HCT116 (cell line): Measurements from ENCODE around the gene SEC23IP. TPM values are rescaled to one million over a fixed set of nuclear protein-coding genes. Genes with fewer than 3 reads are reported as not detected.

Experiments used
- ATAC-seq: fragments of 200-7000 bp; cut with Tn5 transposase; 2 replicates; pipeline ENCODE4 v1.9.1; 2020; ENCODE audit warnings: mild to moderate bottlenecking, moderate library complexity
- BruUV-seq: library from RNA; stranded (reverse); fragments of 400-500 nt; replicated peaks from 2 replicates; lab custom pipeline; 2021; lab: Mats Ljungman, UMichigan
- CTCF ChIA-PET: fragments of 300-600 bp; sonication (Branson Sonifier 250); formaldehyde crosslinking; loops from one replicate; lab custom pipeline; 2021; ENCODE audit warnings: antibody characterized with exemption; lab: Charles Lee
- POLR2A ChIA-PET: fragments of 300-600, 350-600 bp; sonication (Branson Sonifier 250); formaldehyde crosslinking; loops from one replicate; lab custom pipeline; 2021; ENCODE audit warnings: antibody characterized with exemption; lab: Charles Lee
- RAD21 ChIA-PET, 2 experiments: fragments of 300-600 bp; sonication (Branson Sonifier 250); formaldehyde crosslinking; loops; one replicate each; lab custom pipeline; 2023; ENCODE audit warnings: low total read pairs in 2 of 2; ENCODE audit not compliant: uncharacterized antibody in 2 of 2, unreplicated experiment in 2 of 2, low non-redundant PET in 1 of 2; lab: Charles Lee
- DNase-seq: peaks from one replicate; pipeline ENCODE4 v3.0.0-alpha.2; 2010; ENCODE audit warnings: low read depth, low spot score
- H2AFZ ChIP-seq: fragments of 200-600 bp; shearing (Covaris generic), sonication (generic); 2 replicates; pipeline ENCODE4 v1.6.1; 2017; ENCODE audit warnings: low read depth, mixed run types, mixed read lengths, antibody characterized with exemption, low read length; ENCODE audit not compliant: poor library complexity, severe bottlenecking
- H3K27ac ChIP-seq: 2 replicates; pipeline ENCODE4 v1.5.1; 2012; ENCODE audit warnings: low read depth, low read length
- H3K27me3 ChIP-seq: fragments of 200-600 bp; sonication (generic); 2 replicates; pipeline ENCODE4 v1.6.1; 2016; ENCODE audit warnings: mixed run types, low read length, mixed read lengths; ENCODE audit not compliant: insufficient read depth
- H3K36me3 ChIP-seq, 2 experiments: fragments of 200-500 bp in 1 of 2; fragments of 200-600 bp in 1 of 2; sonication (Bioruptor generic) in 1 of 2; sonication (generic) in 1 of 2; 2 replicates each; pipeline versions ENCODE4 v1.5.1 to v1.6.1; 2014 to 2016; ENCODE audit warnings: low read length in 2 of 2, inconsistent platforms in 1 of 2, mixed read lengths in 1 of 2, mixed run types in 1 of 2; ENCODE audit not compliant: insufficient read depth in 2 of 2, control insufficient read depth in 1 of 2
- H3K4me1 ChIP-seq, 2 experiments: fragments of 200-600 bp in 1 of 2; sonication (generic) in 1 of 2; 2 replicates each; pipeline versions ENCODE4 v1.5.1 to v1.6.1; 2012 to 2017; ENCODE audit warnings: low read length in 2 of 2, inconsistent platforms in 1 of 2, mild to moderate bottlenecking in 1 of 2, mixed read lengths in 1 of 2, mixed run types in 1 of 2, moderate library complexity in 1 of 2; ENCODE audit not compliant: insufficient read depth in 2 of 2, control insufficient read depth in 1 of 2
- H3K4me2 ChIP-seq: fragments of 200-600 bp; sonication (generic); 2 replicates; pipeline ENCODE4 v1.6.1; 2017; ENCODE audit warnings: mixed run types, low read length, mixed read lengths
- H3K4me3 ChIP-seq, 2 experiments: fragments of 200-600 bp in 1 of 2; sonication (generic) in 1 of 2; replicated peaks in 1 of 2; 2 replicates each; pipeline ENCODE4 v1.5.1; 2011 to 2016; ENCODE audit warnings: low read length in 2 of 2, control low read depth in 1 of 2, low read depth in 1 of 2, mild to moderate bottlenecking in 1 of 2, mixed read lengths in 1 of 2, mixed run types in 1 of 2
- H3K79me2 ChIP-seq: fragments of 200-600 bp; sonication (generic); 2 replicates; pipeline ENCODE4 v1.6.1; 2017; ENCODE audit warnings: mild to moderate bottlenecking, mixed run types, low read length, moderate library complexity, mixed read lengths; ENCODE audit not compliant: insufficient read depth
- H3K9ac ChIP-seq: fragments of 200-600 bp; sonication (generic); 2 replicates; pipeline ENCODE4 v1.6.1; 2016; ENCODE audit warnings: low read length, mixed read lengths
- H3K9me2 ChIP-seq: fragments of 200-600 bp; sonication (generic), shearing (Covaris generic); 2 replicates; pipeline ENCODE4 v1.6.1; 2017; ENCODE audit warnings: mixed run types, mild to moderate bottlenecking, moderate library complexity; ENCODE audit not compliant: insufficient read depth
- H3K9me3 ChIP-seq, 2 experiments: fragments of 200-500 bp in 1 of 2; fragments of 200-600 bp in 1 of 2; sonication (Bioruptor generic) in 1 of 2; sonication (generic) in 1 of 2; 2 replicates each; pipeline ENCODE4 v1.6.1; 2014 to 2017; ENCODE audit warnings: low read length in 2 of 2, mixed read lengths in 2 of 2, inconsistent platforms in 1 of 2, low read depth in 1 of 2, mild to moderate bottlenecking in 1 of 2, mixed run types in 1 of 2, moderate library complexity in 1 of 2; ENCODE audit not compliant: control insufficient read depth in 1 of 2, insufficient read depth in 1 of 2
- H4K20me1 ChIP-seq: fragments of 200-600 bp; sonication (generic), shearing (Covaris generic); 2 replicates; pipeline ENCODE4 v1.6.1; 2017; ENCODE audit warnings: mixed run types, mild to moderate bottlenecking, moderate library complexity; ENCODE audit not compliant: insufficient read depth
- ATF3 ChIP-seq: IDR thresholded peaks from 2 replicates; pipeline ENCODE4 v1.6.1; 2012
- CTCF ChIP-seq, 3 experiments: fragments of 200-600 bp in 1 of 3; sonication (generic) in 1 of 3; IDR thresholded peaks in 2 of 3; conservative IDR thresholded peaks in 1 of 3; 2 replicates each; pipeline ENCODE4 v1.5.1; 2012 to 2017; ENCODE audit warnings: low read depth in 2 of 3, low read length in 2 of 3, antibody characterized with exemption in 1 of 3, borderline replicate concordance in 1 of 3, control low read depth in 1 of 3, mild to moderate bottlenecking in 1 of 3, mixed read lengths in 1 of 3, mixed run types in 1 of 3, moderate library complexity in 1 of 3; ENCODE audit not compliant: insufficient read depth in 1 of 3
- JUND ChIP-seq: IDR thresholded peaks from 2 replicates; pipeline ENCODE4 v1.6.1; 2012
- RAD21 ChIP-seq: IDR thresholded peaks from 2 replicates; pipeline ENCODE4 v1.6.1; 2012; ENCODE audit warnings: low read depth, mild to moderate bottlenecking
- REST ChIP-seq: IDR thresholded peaks from 2 replicates; pipeline ENCODE4 v1.6.1; 2012; ENCODE audit warnings: low read depth
- YY1 ChIP-seq: IDR thresholded peaks from 2 replicates; pipeline ENCODE4 v1.6.1; 2011; ENCODE audit warnings: low read length, low read depth, moderate library complexity, mild to moderate bottlenecking; ENCODE audit not compliant: insufficient replicate concordance; ENCODE audit errors: extremely low read depth
- intact Hi-C: fragments of 100-400 bp; cut with micrococcal nuclease; formaldehyde crosslinking; loops from 2 replicates; pipeline ENCODE4 v1.10.0; 2022
- total RNA-seq: library from RNA; stranded (reverse); gene quantifications from one replicate; pipeline ENCODE4 v1.2.1, GENCODE V29; 2021; ENCODE audit not compliant: unreplicated experiment

Gene SEC23IP
- total RNA-seq, 1 experiment from 2014 or later, result 122 TPM

- POLR2A ChIA-PET, result no interaction called here
- DNase-seq, result no peak
- RAD21 ChIA-PET, result no interaction called here
- H2AFZ ChIP-seq, result no peak overlapping the region
- CTCF ChIA-PET, result interaction anchor here (0.8 kb wide), 1 partner anchor 241 kb away, joined by 3 read pairs; no protein-coding TSS in a partner anchor
- no peaks in the 10 kb centered on the region for H3K9me2 ChIP-seq
- peaks cover 71 to 72% of the 10 kb centered on the region in 2 experiments for H3K36me3 ChIP-seq
- no peaks in the 10 kb centered on the region for H3K9me3 ChIP-seq
- TF ChIP-seq JUND, result no peak
- TF ChIP-seq CTCF (IDR thresholded peaks at IDR 0.05 in 2 of 3, conservative IDR thresholded peaks at IDR 0.05 in 1 of 3; ENCODE audit: borderline replicate concordance in 1 of 3, insufficient read depth in 1 of 3, low read depth in 2 of 3, low read length in 2 of 3), result no peak
- no peak for TF ChIP-seq RAD21
- no peak for TF ChIP-seq ATF3
- no peak for TF ChIP-seq REST
- no peak for TF ChIP-seq YY1
- TF ChIP-seq, all 23 proteins: peak for 0
- no TSS peak for BruUV-seq
- intact Hi-C loops, result loop anchor here (10.0 kb wide), 1 partner anchor 655 kb away; no protein-coding TSS in a partner anchor
- H3K4me1 ChIP-seq, result 0 out of 4 replicates have a peak, but pooled peaks cover 0 to 6% of the 10 kb centered on the region in 2 experiments
- peaks cover 86% of the 10 kb centered on the region for H3K79me2 ChIP-seq
- peaks cover 34% of the 10 kb centered on the region; the same call in 1 of the 2 replicates for H4K20me1 ChIP-seq
- no peak overlapping the region for H3K9ac ChIP-seq
- H3K27ac ChIP-seq, result no peak overlapping the region
- no peak for ATAC-seq
- H3K4me3 ChIP-seq, result no peak overlapping the region
- H3K27me3 ChIP-seq, result no peaks in the 10 kb centered on the region
- H3K4me2 ChIP-seq, result no peak overlapping the region
Observed at GRCh38 chr10:119849944-119850343, 42.6 kb upstream of the SEC23IP start.
